ENCODE results near the gene INPP5A. TPM values are rescaled to one million over a fixed set of nuclear protein-coding genes. Genes with fewer than 3 reads are reported as not detected.

The INPP5A gene
- total and polyA plus RNA-seq, 2 of the 13 experiments (the other 11 are each of a cell fraction or from before 2014, with no cell fraction given), result 17.5 to 37.9 TPM

GRCh38 chr10:132784866-132785722, 247.5 kb downstream of the INPP5A start:
- Histone ChIP-seq H3K79me2 (ENCODE audit: insufficient read depth, low read length) (no peaks in the 10 kb centered on the region), H4K20me1 (ENCODE audit: insufficient read depth, low read length) (no peaks in the 10 kb centered on the region), H3K4me3 (replicated peaks in 1 of 3; ENCODE audit: insufficient read depth in 1 of 3, low read depth in 2 of 3, low read length in 3 of 3) (no peak overlapping the region), H3K9ac (ENCODE audit: insufficient read depth, low read depth, low read length) (no peak overlapping the region), H3K27me3 (ENCODE audit: control insufficient read depth in 1 of 2, insufficient read depth in 2 of 2, low read length in 2 of 2) (peaks cover 8 to 31% of the 10 kb centered on the region in 2 experiments; a peak in 4 of 5 replicates), H3K4me2 (ENCODE audit: low read depth, low read length) (no peak overlapping the region), H3K9me3 (ENCODE audit: low read length) (no peaks in the 10 kb centered on the region), H3K27ac (ENCODE audit: extremely low read length, insufficient read depth, low read length) (no peak overlapping the region), H2AFZ (ENCODE audit: low read length) (no peak overlapping the region), H3K36me3 (replicated peaks in 1 of 2; ENCODE audit: control insufficient read depth in 1 of 2, insufficient read depth in 2 of 2, low read length in 2 of 2) (peaks cover 0 to 2% of the 10 kb centered on the region in 2 experiments; a peak in 2 of 5 replicates), H3K4me1 (ENCODE audit: insufficient read depth, low read length) (no peaks in the 10 kb centered on the region)
- intact Hi-C loops (cut with micrococcal nuclease; ENCODE audit: unreplicated experiment), result no loop called here
- FAIRE-seq (no peak), ATAC-seq (no peak), DNase-seq (ENCODE audit: low spot score) (no peak)
- TF ChIP-seq ZNF569 (CRISPR knock-in tag; IDR thresholded peaks at IDR 0.05; ENCODE audit: borderline replicate concordance) (no peak), MEIS2 (CRISPR knock-in tag; IDR thresholded peaks at IDR 0.05) (no peak), ZBTB25 (CRISPR knock-in tag; IDR thresholded peaks at IDR 0.05) (no peak), NFRKB (IDR thresholded peaks at IDR 0.05) (no peak), HNRNPH1 (optimal IDR thresholded peaks at IDR 0.05; ENCODE audit: low read depth, low read length) (no peak), ZNF17 (CRISPR knock-in tag; IDR thresholded peaks at IDR 0.05) (no peak), ZNF407 (CRISPR knock-in tag; IDR thresholded peaks at IDR 0.05; ENCODE audit: not compliant biosample characterization) (no peak), PRDM15 (CRISPR knock-in tag; IDR thresholded peaks at IDR 0.05) (no peak), NR2F6 (IDR thresholded peaks at IDR 0.05) (no peak), NR2F6 (CRISPR knock-in tag; IDR thresholded peaks at IDR 0.05) (no peak)
- BruUV-seq (replicated peaks), result no TSS peak
- WGBS (ENCODE audit: low lambda C conversion rate), result 98% methylated on average over 93 of the region's 111 CpGs
- in situ Hi-C loops (cut with HindIII; ENCODE audit: extremely low pct_ligation_motif_present, low pct_unique_long_range_greater_than_20kb), result no loop called here
- ChIA-PET POLR2A (no interaction called here), CTCF (ENCODE audit: low intra/inter-chr PET ratio, low total read pairs) (no interaction called here)

Measured in HepG2 (cell line).